ENCODE measurements around the gene HS6ST3. TPM values are rescaled to one million over a fixed set of nuclear protein-coding genes. Genes with fewer than 3 reads are reported as not detected.

The HS6ST3 gene
- total and polyA plus RNA-seq, 2 of the 13 experiments (the other 11 are each of a cell fraction or from before 2014, with no cell fraction given): not detected

GRCh38 chr13:96780105-96780504, 690.2 kb downstream of the HS6ST3 start:
- in situ Hi-C loops (cut with HindIII; ENCODE audit: extremely low pct_ligation_motif_present, low pct_unique_long_range_greater_than_20kb) (no loop called here), intact Hi-C loops (cut with micrococcal nuclease; ENCODE audit: unreplicated experiment) (no loop called here)
- Histone ChIP-seq H2AFZ (ENCODE audit: low read length) (no peak overlapping the region), H3K4me3 (replicated peaks in 1 of 3; ENCODE audit: insufficient read depth in 1 of 3, low read depth in 2 of 3, low read length in 3 of 3) (no peak overlapping the region), H3K9me3 (ENCODE audit: low read length) (no peaks in the 10 kb centered on the region), H3K4me2 (ENCODE audit: low read depth, low read length) (no peak overlapping the region), H3K27ac (ENCODE audit: extremely low read length, insufficient read depth, low read length) (no peak overlapping the region), H3K9ac (ENCODE audit: insufficient read depth, low read depth, low read length) (no peak overlapping the region), H3K36me3 (replicated peaks in 1 of 2; ENCODE audit: control insufficient read depth in 1 of 2, insufficient read depth in 2 of 2, low read length in 2 of 2) (no peaks in the 10 kb centered on the region), H3K4me1 (ENCODE audit: insufficient read depth, low read length) (no peaks in the 10 kb centered on the region), H4K20me1 (ENCODE audit: insufficient read depth, low read length) (no peaks in the 10 kb centered on the region), H3K79me2 (ENCODE audit: insufficient read depth, low read length) (no peaks in the 10 kb centered on the region), H3K27me3 (ENCODE audit: control insufficient read depth in 1 of 2, insufficient read depth in 2 of 2, low read length in 2 of 2) (no peaks in the 10 kb centered on the region)
- DNase-seq (ENCODE audit: low spot score): no peak
- ATAC-seq: no peak
- FAIRE-seq: no peak
- BruUV-seq (replicated peaks): no TSS peak
- ChIA-PET POLR2A (no interaction called here), CTCF (ENCODE audit: low intra/inter-chr PET ratio, low total read pairs) (no interaction called here)
- WGBS (ENCODE audit: low lambda C conversion rate): 22% methylated on average over 3 of the region's 3 CpGs
- no peak for TF ChIP-seq ZSCAN12 (CRISPR knock-in tag; IDR thresholded peaks at IDR 0.05)
- no peak for TF ChIP-seq STAT5B (CRISPR knock-in tag; IDR thresholded peaks at IDR 0.05)
- TF ChIP-seq DRAP1 (CRISPR knock-in tag; IDR thresholded peaks at IDR 0.05): no peak
- no peak for TF ChIP-seq BORCS8-MEF2B (CRISPR knock-in tag; IDR thresholded peaks at IDR 0.05)
- no peak for TF ChIP-seq TRIM24 (CRISPR knock-in tag; IDR thresholded peaks at IDR 0.05)
- TF ChIP-seq FOXK1 (CRISPR knock-in tag; IDR thresholded peaks at IDR 0.05; ENCODE audit: borderline replicate concordance, low read depth): no peak
- TF ChIP-seq BCLAF1 (IDR thresholded peaks at IDR 0.05): no peak
- TF ChIP-seq CEBPG (CRISPR knock-in tag; IDR thresholded peaks at IDR 0.05): no peak
- no peak for TF ChIP-seq BRD4 (CRISPR knock-in tag; IDR thresholded peaks at IDR 0.05)
- TF ChIP-seq TGIF2 (CRISPR knock-in tag; IDR thresholded peaks at IDR 0.05): no peak
- no peak for TF ChIP-seq ZNF407 (CRISPR knock-in tag; IDR thresholded peaks at IDR 0.05; ENCODE audit: not compliant biosample characterization)
- TF ChIP-seq TAF1 (CRISPR knock-in tag; IDR thresholded peaks at IDR 0.05): no peak
- no peak for TF ChIP-seq CERS6 (CRISPR knock-in tag; IDR thresholded peaks at IDR 0.05)
- no peak for TF ChIP-seq ZMYM2 (CRISPR knock-in tag; IDR thresholded peaks at IDR 0.05)
- TF ChIP-seq ZNF567 (CRISPR knock-in tag; IDR thresholded peaks at IDR 0.05; ENCODE audit: borderline replicate concordance): no peak
